Smooth muscle cell (in vitro differentiated cells): ENCODE data around the gene SHOC2. TPM values are rescaled to one million over a fixed set of nuclear protein-coding genes. Genes with fewer than 3 reads are reported as not detected.
A peak's percentile ranks its signal among the peaks of the same experiment; 100 is the strongest.

ENCODE experiments used
- DNase-seq: peaks from one replicate; lab custom pipeline; 2025; ENCODE audit not compliant: unreplicated experiment; lab: John Stamatoyannopoulos, UW
- H2AFZ ChIP-seq: fragments of 200-600 bp; sonication (generic); 2 replicates; pipeline ENCODE4 v1.6.0; 2016; ENCODE audit warnings: antibody characterized with exemption, low read depth, mild to moderate bottlenecking
- H3F3A ChIP-seq: fragments of 200-600 bp; sonication (generic); 2 replicates; pipeline ENCODE4 v1.6.0; 2017; ENCODE audit warnings: antibody characterized with exemption, low read depth
- H3K27ac ChIP-seq: fragments of 200-600 bp; sonication (generic); 2 replicates; pipeline ENCODE4 v1.5.1; 2016; ENCODE audit warnings: low read depth, mild to moderate bottlenecking
- H3K27me3 ChIP-seq: fragments of 200-600 bp; sonication (generic); 2 replicates; pipeline ENCODE4 v1.6.1; 2016; ENCODE audit warnings: low read depth, mild to moderate bottlenecking
- H3K36me3 ChIP-seq: fragments of 200-600 bp; sonication (generic); 2 replicates; pipeline ENCODE4 v1.5.1; 2016; ENCODE audit warnings: low read depth
- H3K4me1 ChIP-seq: fragments of 200-600 bp; sonication (generic); 2 replicates; pipeline ENCODE4 v1.5.1; 2016; ENCODE audit warnings: low read depth
- H3K4me2 ChIP-seq: fragments of 200-600 bp; sonication (generic); 2 replicates; pipeline ENCODE4 v1.6.0; 2016; ENCODE audit warnings: mild to moderate bottlenecking
- H3K4me3 ChIP-seq: fragments of 200-600 bp; sonication (generic); 2 replicates; pipeline ENCODE4 v1.5.1; 2016; ENCODE audit warnings: mild to moderate bottlenecking
- H3K79me2 ChIP-seq: fragments of 200-600 bp; sonication (generic); 2 replicates; pipeline ENCODE4 v1.6.0; 2016; ENCODE audit warnings: low read depth, mild to moderate bottlenecking
- H3K9ac ChIP-seq: fragments of 200-600 bp; sonication (generic); 2 replicates; pipeline ENCODE4 v1.6.0; 2016; ENCODE audit warnings: low read depth
- H3K9me3 ChIP-seq: fragments of 200-600 bp; sonication (generic); replicated peaks from 2 replicates; pipeline ENCODE4 v1.5.1; 2016; ENCODE audit warnings: low read depth
- H4K20me1 ChIP-seq: fragments of 200-600 bp; sonication (generic); 2 replicates; pipeline ENCODE4 v1.6.0; 2016; ENCODE audit warnings: low read depth
- WGBS: methylation state at CpG from one replicate; pipeline ENCODE4 v1.1.7; 2016; ENCODE audit warnings: low lambda C conversion rate; 5-methylcytosine and 5-hydroxymethylcytosine counted together
- microRNA counts: library from miRNA; unstranded; fragments of <30 nt; microRNA quantifications from one replicate; lab custom pipeline; 2016
- microRNA-seq: library from miRNA; unstranded; fragments of <30 nt; microRNA quantifications from one replicate; pipeline ENCODE4, GENCODE V29; 2016; ENCODE audit warnings: borderline number of aligned reads
- polyA plus RNA-seq: library from polyadenylated mRNA; unstranded; fragments of >200 nt; fragmentation: Nextera tagmentation; extraction: Ambion mirVana; gene quantifications from 2 replicates; pipeline ENCODE4 v1.2.1, GENCODE V29; 2016
- small RNA-seq: library from RNA; depleted of rRNA; stranded (forward); fragments of <200 nt; gene quantifications from one replicate; pipeline ENCODE3, GENCODE V24; 2014
- total RNA-seq: library from RNA; depleted of rRNA; stranded (reverse); fragments of >200 nt; gene quantifications from 2 replicates; pipeline ENCODE4 v1.2.3, GENCODE V29; 2014
- TF ChIP-seq, protein P1 (sequence below): fragments of 200-600 bp; sonication (generic); IDR thresholded peaks from 2 replicates; pipeline ENCODE4 v1.5.1; 2017; ENCODE audit warnings: borderline replicate concordance, mild to moderate bottlenecking, antibody characterized with exemption; ENCODE audit not compliant: insufficient read depth, poor library complexity, severe bottlenecking

The SHOC2 gene
- total and polyA plus RNA-seq, 2 experiments from 2014 or later, result 19.3 to 45.1 TPM

DNA sequence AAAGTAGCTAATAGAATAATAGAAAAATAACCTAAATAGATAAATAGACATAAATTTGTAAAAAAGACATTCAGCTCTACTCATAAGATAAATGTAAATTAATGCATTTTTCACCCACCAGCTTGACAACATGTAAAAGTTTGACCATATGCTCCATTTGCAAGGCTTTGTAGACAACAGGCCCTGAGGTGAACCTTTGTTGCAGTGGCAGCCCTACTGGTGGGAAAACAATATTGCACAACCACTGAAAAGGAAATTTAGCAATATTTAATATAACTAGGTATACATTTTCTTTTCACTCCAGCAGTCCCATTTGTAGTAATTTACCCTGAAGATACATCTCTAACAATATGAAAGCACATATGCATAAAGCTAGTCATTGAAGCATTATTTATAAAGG, 118.5 kb downstream of the SHOC2 start:
- Histone ChIP-seq H3K27me3 (no peaks in the 10 kb centered on the region), H3K36me3 (no peaks in the 10 kb centered on the region), H3K9ac (no peak overlapping the region), H3K79me2 (no peaks in the 10 kb centered on the region), H3F3A (no peaks in the 10 kb centered on the region), H2AFZ (no peak overlapping the region), H3K4me3 (no peak overlapping the region), H3K9me3 (no peaks in the 10 kb centered on the region), H4K20me1 (no peaks in the 10 kb centered on the region), H3K4me1 (no peaks in the 10 kb centered on the region), H3K4me2 (no peak overlapping the region), H3K27ac (no peak overlapping the region)
- TF ChIP-seq, protein P1, sequence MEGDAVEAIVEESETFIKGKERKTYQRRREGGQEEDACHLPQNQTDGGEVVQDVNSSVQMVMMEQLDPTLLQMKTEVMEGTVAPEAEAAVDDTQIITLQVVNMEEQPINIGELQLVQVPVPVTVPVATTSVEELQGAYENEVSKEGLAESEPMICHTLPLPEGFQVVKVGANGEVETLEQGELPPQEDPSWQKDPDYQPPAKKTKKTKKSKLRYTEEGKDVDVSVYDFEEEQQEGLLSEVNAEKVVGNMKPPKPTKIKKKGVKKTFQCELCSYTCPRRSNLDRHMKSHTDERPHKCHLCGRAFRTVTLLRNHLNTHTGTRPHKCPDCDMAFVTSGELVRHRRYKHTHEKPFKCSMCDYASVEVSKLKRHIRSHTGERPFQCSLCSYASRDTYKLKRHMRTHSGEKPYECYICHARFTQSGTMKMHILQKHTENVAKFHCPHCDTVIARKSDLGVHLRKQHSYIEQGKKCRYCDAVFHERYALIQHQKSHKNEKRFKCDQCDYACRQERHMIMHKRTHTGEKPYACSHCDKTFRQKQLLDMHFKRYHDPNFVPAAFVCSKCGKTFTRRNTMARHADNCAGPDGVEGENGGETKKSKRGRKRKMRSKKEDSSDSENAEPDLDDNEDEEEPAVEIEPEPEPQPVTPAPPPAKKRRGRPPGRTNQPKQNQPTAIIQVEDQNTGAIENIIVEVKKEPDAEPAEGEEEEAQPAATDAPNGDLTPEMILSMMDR, result peak; percentile 27
- DNase-seq, result no peak

DNA sequence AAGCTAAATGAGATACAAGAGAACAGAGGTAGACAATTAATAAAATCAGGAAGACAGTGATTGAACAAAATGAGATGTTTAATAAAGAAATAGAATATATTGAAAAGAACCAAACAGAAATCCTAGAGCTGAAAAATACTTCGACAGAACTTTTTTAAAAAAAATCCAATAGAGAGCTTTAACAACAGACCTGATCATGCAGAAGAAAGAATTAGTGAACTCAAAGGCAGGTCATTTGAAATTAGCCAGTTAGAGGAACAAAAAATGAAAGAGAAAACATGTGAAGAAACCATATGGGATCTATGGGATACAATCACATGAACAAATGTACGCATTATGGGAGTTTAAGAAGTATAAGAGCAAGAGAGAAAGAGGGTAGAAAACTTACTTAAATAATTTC, 120.1 kb downstream of the SHOC2 start:
- no peaks in the 10 kb centered on the region for H4K20me1 ChIP-seq
- H3K4me3 ChIP-seq, result no peak overlapping the region
- 91% methylated on average over 2 of the region's 2 CpGs for WGBS
- no peaks in the 10 kb centered on the region for H3K27me3 ChIP-seq
- no peaks in the 10 kb centered on the region for H3F3A ChIP-seq
- H3K27ac ChIP-seq, result no peak overlapping the region
- H2AFZ ChIP-seq, result no peak overlapping the region
- H3K36me3 ChIP-seq, result no peaks in the 10 kb centered on the region
- H3K4me1 ChIP-seq, result no peaks in the 10 kb centered on the region
- H3K9ac ChIP-seq, result no peak overlapping the region
- DNase-seq, result no peak
- no peaks in the 10 kb centered on the region for H3K79me2 ChIP-seq
- no peak overlapping the region for H3K4me2 ChIP-seq
- TF ChIP-seq, protein P1, result no peak
- no peaks in the 10 kb centered on the region for H3K9me3 ChIP-seq

DNA sequence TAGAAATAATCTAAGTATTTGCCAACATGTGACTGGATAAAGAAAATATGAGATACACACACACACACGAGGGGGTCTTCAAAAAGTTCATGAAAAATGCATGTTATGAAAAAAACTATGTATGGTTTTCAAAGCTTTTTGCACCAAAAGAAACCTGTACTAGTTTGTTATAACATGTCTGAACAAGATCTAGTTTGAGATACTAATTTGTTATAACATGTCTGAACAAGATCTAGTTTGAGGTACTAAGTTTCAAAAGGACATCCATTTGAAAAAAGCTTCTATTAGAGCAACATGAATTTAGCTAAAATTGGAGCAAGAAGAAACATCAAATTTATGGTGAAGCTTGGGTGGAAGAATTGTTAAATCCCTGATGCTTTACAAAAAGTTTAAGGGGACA, 137.6 kb downstream of the SHOC2 start:
- 69% methylated on average over 1 of the region's 1 CpG for WGBS
- H3K4me1 ChIP-seq, result no peaks in the 10 kb centered on the region
- H4K20me1 ChIP-seq, result no peaks in the 10 kb centered on the region
- H3K36me3 ChIP-seq, result no peaks in the 10 kb centered on the region
- no peaks in the 10 kb centered on the region for H3F3A ChIP-seq
- H3K27me3 ChIP-seq, result no peaks in the 10 kb centered on the region
- no peaks in the 10 kb centered on the region for H3K79me2 ChIP-seq
- no peak for DNase-seq
- H2AFZ ChIP-seq, result no peak overlapping the region
- no peak overlapping the region for H3K4me2 ChIP-seq
- no peak overlapping the region for H3K9ac ChIP-seq
- H3K4me3 ChIP-seq, result no peak overlapping the region
- no peak overlapping the region for H3K27ac ChIP-seq
- H3K9me3 ChIP-seq, result peaks cover 5% of the 10 kb centered on the region
- TF ChIP-seq, protein P1, result no peak

MicroRNAs within 50 kb of the gene (microRNA counts, 767-probe panel; counts per million panel counts)
- microRNA hsa-miR-548e (lab: Ali Mortazavi, UCI), result 183 counts per million

Small RNA genes within 50 kb of the gene (microRNA-seq; reads per million reads assigned to microRNA genes)
- gene MIR548E, result not detected

Small RNA genes within 50 kb of the gene (small RNA-seq; reads per million reads assigned to genes)
- gene MIR548E, result 0.89 reads per million, percentile 28 among the genes with 10 or more reads in this experiment

Other genes with a start within 250 kb of the SHOC2 start
- gene PDCD4, start 47.7 kb upstream of the SHOC2 start, total RNA-seq, result 67.0 and 73.5 TPM in 2 replicates
- 124 and 141 TPM in 2 replicates for gene PDCD4, start 47.7 kb upstream of the SHOC2 start, polyA plus RNA-seq
- 19.5 and 22.3 TPM in 2 replicates for gene BBIP1, start 424 bp upstream of the SHOC2 start, total RNA-seq
- 17.8 and 26.3 TPM in 2 replicates for gene BBIP1, start 424 bp upstream of the SHOC2 start, polyA plus RNA-seq
- gene ADRA2A, start 157.4 kb downstream of the SHOC2 start, total RNA-seq, result 0.67 and 1.6 TPM in 2 replicates
- gene ADRA2A, start 157.4 kb downstream of the SHOC2 start, polyA plus RNA-seq, result 1.5 and 3.8 TPM in 2 replicates